HG02571 (cell line): ENCODE results near the gene GBE1.
"Not testable (repeated sequence)": the region's sequence is repeated elsewhere in the genome, so short reads cannot be mapped to it uniquely, and the experiment has no call there.

ENCODE experiments used
- ATAC-seq: cut with Tn5 transposase; IDR thresholded peaks from one replicate; pipeline ENCODE4 v1.9.1; 2021; ENCODE audit warnings: mild to moderate bottlenecking, moderate library complexity; ENCODE audit not compliant: unreplicated experiment

GBE1 gene

DNA sequence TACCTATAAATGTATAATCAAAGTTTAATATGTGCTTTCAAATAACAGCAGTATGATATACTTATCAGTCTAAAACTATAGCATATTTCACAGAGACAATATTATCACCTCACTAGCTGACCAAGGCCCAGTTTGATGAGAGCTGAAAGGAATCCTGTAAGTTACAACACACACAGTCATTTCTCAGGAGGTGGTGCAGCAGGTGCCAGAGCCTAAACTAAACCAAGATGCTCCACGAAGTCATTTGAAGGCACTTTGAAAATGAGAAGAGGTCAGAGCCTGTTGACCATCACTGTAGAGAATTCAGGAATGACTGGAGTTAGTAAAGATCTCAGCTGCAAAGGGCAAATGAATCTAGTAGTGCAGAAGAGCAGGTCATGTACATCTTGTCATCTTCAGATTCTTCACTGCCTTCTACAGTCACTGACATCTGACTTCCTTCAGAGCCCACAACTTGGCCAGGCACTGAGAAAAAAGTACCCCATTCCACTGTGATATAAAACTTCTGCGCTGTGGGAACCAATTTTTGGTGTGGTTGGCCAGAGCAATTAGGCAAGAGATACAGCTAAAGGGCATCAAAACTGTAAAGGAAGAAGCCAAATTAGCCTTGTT is 7.9 kb downstream of the GBE1 start:
- no peak for ATAC-seq

- ATAC-seq = no peak
Measured at GRCh38 chr3:81752604-81753003, 8.8 kb downstream of the GBE1 start.

DNA sequence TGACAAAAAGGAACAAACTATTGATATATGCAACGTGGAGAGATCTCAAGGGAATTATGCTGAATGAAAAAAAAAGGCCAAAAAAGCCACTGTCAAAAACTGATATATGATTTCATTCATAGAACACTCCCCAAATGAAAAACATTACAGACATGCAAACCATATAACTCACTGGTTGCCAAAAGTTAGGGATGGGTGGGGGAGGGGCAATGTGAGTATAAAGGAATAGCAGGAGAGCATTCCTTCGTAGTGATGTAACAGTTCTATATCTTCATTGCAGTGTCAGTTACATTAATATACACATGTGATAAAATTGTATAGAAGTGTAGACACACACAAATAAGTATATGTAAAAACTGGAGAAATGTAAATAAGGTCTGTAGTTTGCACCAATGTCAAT is 12.2 kb downstream of the GBE1 start:
- no peak for ATAC-seq

GRCh38 chr3:81747280-81747679 is 14.2 kb downstream of the GBE1 start:
- ATAC-seq = not testable (repeated sequence)

- ATAC-seq = no peak
Measured at GRCh38 chr3:81744366-81744765, 17.1 kb downstream of the GBE1 start.

GRCh38 chr3:81743096-81744025 is 18.1 kb downstream of the GBE1 start:
- no peak for ATAC-seq

DNA sequence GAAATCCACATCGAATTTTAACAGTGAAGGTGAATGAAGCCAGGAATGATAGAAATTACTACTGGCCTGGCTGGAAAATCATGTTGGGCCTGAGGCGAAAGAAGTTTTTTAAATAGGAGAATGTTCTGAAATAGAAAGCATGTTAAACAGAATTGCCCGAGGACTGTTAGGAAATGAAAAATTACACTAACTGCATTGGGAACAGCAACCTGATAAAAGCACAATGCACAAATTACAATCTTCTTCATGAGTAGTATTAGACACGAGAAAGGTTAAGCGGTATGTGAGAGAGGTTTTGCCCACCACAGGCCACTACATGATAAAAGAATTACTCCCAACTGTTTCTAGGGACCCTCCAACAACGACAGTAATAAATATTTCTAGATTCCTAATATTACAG is 18.9 kb downstream of the GBE1 start:
- no peak for ATAC-seq

- ATAC-seq = no peak
Measured at GRCh38 chr3:81741216-81741615, 20.2 kb downstream of the GBE1 start.

DNA sequence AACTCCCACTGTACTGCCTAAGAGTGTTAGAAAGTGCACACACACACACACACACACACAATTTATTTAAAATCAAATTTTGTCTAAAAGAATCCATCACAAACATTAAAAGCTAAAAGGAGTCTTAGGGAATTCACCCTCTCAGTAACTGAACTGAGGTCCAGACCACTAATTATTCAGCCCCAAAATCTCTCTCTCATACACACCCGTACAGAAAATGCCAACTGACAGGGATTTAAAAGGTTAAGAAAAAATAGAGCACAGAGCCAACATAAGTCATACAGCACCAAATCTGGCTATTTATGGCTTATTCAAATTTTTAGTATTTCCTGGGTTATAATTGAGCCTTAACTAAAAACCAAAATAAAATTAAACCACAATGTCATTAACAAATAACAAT is 20.7 kb downstream of the GBE1 start:
- ATAC-seq = no peak

DNA sequence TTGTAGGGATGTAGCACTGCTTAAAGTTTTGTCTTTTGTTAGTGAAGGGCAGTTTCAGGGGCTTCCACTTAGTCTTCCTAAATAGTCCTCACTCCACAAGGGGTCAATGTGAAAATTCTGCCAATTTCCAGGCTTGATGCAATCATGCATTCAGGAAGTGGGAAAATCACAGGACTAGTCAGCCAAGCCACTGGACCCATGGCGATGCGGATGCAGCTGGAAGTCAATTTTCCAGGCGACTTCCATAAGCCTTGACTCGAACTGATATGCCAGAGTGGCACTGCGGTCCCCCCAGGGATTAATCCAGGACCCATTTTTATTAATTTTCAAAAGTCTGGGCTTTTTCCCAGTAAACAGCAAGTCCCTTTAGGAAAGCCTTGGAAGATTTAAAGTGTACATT is 26.1 kb downstream of the GBE1 start:
- ATAC-seq = no peak

GRCh38 chr3:81734742-81735141 is 26.7 kb downstream of the GBE1 start:
- ATAC-seq = no peak

DNA sequence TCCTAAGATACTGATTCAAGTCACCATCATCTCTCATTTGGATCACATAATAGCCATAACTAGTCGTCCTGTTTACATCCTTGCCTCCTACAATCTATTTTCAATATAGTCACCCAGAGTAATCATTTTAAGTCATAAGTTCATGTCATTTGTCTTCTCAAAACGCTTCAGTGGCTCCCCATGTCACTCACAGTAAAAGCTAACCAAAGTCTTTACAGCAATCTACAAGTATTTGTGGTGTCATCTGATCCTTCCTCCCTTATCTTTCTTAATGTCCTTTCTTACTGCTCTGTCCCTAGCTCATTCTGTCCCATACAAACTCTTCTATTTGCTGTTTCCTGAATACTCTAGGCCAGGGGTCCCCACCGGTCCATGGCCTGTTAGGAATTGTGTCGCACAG is 28.8 kb downstream of the GBE1 start:
- no peak for ATAC-seq

- ATAC-seq = no peak
Measured at GRCh38 chr3:81728766-81729544, 32.5 kb downstream of the GBE1 start.

- no peak for ATAC-seq
Measured at GRCh38 chr3:81726735-81727134, 34.7 kb downstream of the GBE1 start.

- ATAC-seq = no peak
Measured at GRCh38 chr3:81726132-81726531, 35.3 kb downstream of the GBE1 start.

DNA sequence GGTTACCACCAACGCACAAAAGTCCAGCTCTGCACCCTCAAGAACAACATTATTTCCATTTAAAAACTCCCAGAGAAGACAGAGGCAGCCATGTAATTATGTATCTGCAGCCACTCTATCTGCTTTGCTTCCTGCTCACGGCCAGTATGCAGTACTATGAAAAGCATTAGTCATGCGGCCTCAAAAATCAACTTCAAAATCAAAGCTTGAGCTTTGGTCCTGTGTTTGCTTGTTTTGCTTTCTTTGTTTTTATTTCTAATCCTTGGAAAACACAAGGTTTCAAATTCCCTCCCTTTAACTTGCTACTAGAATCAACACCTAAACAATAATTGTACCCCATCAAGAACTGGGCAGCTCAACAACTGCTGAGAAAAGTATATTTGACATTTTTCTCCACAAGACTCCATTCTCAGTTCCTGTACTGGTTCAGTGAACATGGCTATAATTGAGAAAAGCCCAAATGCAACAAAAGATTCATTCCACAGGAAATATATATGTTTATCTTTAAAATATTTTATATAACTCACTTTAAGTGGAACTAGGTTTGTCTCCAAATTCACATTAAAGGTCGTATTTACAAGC is 37.6 kb downstream of the GBE1 start:
- no peak for ATAC-seq

GRCh38 chr3:81718311-81718710 is 43.1 kb downstream of the GBE1 start:
- ATAC-seq = no peak

DNA sequence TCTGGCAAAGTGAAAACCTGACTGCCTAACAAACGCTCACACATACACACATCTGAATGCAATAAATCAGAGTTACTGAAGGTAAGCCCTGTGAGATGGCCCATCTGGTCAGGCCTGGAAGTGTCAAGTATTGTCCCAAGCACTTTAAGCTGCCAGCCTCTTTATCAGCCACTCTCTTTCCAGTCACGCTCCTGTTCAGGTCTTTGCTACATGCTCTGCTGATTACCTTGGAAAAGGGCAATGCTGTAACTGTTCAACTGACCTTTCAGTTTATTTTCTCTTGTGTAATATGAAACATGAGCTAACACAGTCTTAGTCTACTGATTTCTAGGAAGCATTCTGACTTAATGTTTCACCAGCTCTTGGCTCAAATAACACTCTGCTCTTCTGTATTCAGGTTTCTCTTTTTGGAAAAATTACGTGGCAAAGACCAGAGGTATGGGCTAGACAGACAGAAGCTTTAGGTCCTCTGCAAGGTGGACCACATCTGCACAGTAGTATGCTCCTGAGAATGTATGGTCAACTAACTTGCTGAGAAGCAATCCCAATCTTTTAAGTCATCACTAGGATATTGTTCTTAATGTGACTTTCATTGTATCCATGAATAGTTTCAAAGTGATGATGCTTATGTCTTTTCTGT is 44.5 kb downstream of the GBE1 start:
- ATAC-seq = no peak

DNA sequence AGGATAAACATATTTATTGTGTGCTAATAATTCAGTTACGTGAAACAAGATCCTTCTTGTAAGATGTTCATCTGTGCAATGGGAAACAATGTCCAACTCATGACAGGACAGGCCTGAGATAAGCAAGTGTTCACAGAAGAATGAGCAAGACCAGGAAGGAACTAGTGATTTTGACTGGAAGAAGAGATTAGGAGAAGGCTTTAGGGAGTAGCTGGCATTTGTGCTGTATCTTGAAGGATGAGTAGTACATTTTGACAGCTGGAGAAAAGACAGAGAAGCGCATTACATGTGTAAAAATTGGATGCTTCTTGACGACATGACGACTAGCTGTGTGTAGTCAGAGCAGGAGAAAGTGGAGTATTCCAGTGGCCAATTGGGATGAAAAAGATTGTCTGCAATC is 48.4 kb downstream of the GBE1 start:
- no peak for ATAC-seq

DNA sequence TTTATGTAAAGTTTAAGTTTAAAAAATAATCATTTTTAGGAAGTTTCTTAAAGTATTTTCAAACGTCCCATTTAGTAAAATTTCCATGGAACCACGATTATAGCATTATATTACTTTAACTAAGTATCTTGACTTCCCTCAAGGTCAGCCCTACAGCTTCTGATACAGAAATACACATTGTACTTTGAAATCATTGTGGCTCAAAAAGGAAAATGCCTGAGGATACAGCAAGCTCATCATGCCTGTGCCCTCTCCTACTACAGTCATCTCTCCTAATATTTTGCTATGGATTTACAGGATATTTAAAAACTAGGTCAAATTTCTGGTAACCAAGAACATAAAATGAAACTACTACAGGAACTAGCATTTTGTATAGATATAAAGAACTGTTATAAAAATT is 51.8 kb downstream of the GBE1 start:
- ATAC-seq = no peak

DNA sequence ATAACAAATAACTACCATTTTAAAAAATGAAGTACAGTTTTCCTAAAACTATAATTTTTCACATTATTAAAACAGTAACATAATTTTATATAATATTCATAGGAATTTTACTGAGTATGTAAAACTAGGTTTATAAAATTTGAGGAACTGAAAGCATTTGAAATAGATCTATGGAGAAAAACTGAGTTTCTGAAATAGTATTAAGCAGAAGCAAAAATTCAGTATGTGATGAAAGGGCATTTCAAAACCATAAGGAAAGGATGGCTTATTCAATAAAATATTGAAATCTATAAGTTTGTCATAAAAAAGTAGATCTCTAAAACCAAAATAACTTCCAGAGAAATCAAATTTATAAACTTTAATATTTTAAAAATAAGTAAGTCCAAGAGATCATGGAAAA is 53.4 kb downstream of the GBE1 start:
- no peak for ATAC-seq
